Karpas-422 (cell line): ENCODE data around the gene KIAA0930. TPM values are rescaled to one million over a fixed set of nuclear protein-coding genes. Genes with fewer than 3 reads are reported as not detected.

Experiments
- DNase-seq: peaks from one replicate; pipeline ENCODE4 v3.0.0-alpha.2; 2015
- H2AFZ ChIP-seq: fragments of 200-600 bp; sonication (generic); 2 replicates; pipeline ENCODE4 v1.6.1; 2014; ENCODE audit warnings: antibody characterized with exemption, low read length, mixed read lengths
- H3K27ac ChIP-seq: fragments of 200-600 bp; sonication (generic); 2 replicates; pipeline ENCODE4 v1.5.1; 2014; ENCODE audit warnings: mild to moderate bottlenecking, low read length, moderate library complexity
- H3K27me3 ChIP-seq: fragments of 200-600 bp; sonication (generic); 2 replicates; pipeline ENCODE4 v1.6.1; 2014; ENCODE audit warnings: low read length, mixed read lengths
- H3K36me3 ChIP-seq: fragments of 200-600 bp; sonication (generic); 2 replicates; pipeline ENCODE4 v1.6.1; 2014; ENCODE audit warnings: low read length, mixed read lengths; ENCODE audit not compliant: insufficient read depth
- H3K4me1 ChIP-seq: fragments of 200-600 bp; sonication (generic); 2 replicates; pipeline ENCODE4 v1.6.1; 2014; ENCODE audit warnings: mild to moderate bottlenecking, low read length, mixed read lengths
- H3K4me2 ChIP-seq: fragments of 200-600 bp; sonication (generic); 2 replicates; pipeline ENCODE4 v1.6.1; 2014; ENCODE audit warnings: low read length, low read depth, mild to moderate bottlenecking; ENCODE audit not compliant: poor library complexity, severe bottlenecking
- H3K4me3 ChIP-seq: fragments of 200-600 bp; sonication (generic); 2 replicates; pipeline ENCODE4 v1.5.1; 2014; ENCODE audit warnings: mild to moderate bottlenecking, antibody characterized with exemption, low read length, mixed read lengths
- H3K79me2 ChIP-seq: fragments of 200-600 bp; sonication (generic); 2 replicates; pipeline ENCODE4 v1.6.1; 2014; ENCODE audit warnings: mild to moderate bottlenecking, low read length, mixed read lengths
- H3K9ac ChIP-seq: fragments of 200-600 bp; sonication (generic); 2 replicates; pipeline ENCODE4 v1.6.0; 2014; ENCODE audit warnings: low read length
- H3K9me2 ChIP-seq: fragments of 200-600 bp; sonication (generic), shearing (Covaris generic); replicated peaks from 2 replicates; pipeline ENCODE4 v1.6.0; 2014; ENCODE audit warnings: mild to moderate bottlenecking, low read length, moderate library complexity; ENCODE audit not compliant: insufficient read depth
- H3K9me3 ChIP-seq: fragments of 300-700, 200-600 bp; sonication (generic); 2 replicates; pipeline ENCODE4 v1.6.1; 2014; ENCODE audit warnings: low read length, mixed read lengths
- H4K20me1 ChIP-seq: fragments of 200-600 bp; sonication (generic); 2 replicates; pipeline ENCODE4 v1.6.1; 2014; ENCODE audit warnings: mild to moderate bottlenecking, antibody characterized with exemption, low read length, low read depth; ENCODE audit not compliant: insufficient read depth
- small RNA-seq: library from RNA; depleted of rRNA; stranded (forward); fragments of <200 nt; gene quantifications from one replicate; pipeline ENCODE3, GENCODE V24; 2014
- total RNA-seq: library from RNA; depleted of rRNA; stranded (reverse); fragments of >200 nt; shearing (Covaris generic); gene quantifications from 2 replicates; pipeline ENCODE4 v1.2.3, GENCODE V29; 2014; ENCODE audit warnings: low replicate concordance; rRNA removed

KIAA0930 gene
- total RNA-seq, 1 experiment from 2014 or later = 19.3 TPM

DNA sequence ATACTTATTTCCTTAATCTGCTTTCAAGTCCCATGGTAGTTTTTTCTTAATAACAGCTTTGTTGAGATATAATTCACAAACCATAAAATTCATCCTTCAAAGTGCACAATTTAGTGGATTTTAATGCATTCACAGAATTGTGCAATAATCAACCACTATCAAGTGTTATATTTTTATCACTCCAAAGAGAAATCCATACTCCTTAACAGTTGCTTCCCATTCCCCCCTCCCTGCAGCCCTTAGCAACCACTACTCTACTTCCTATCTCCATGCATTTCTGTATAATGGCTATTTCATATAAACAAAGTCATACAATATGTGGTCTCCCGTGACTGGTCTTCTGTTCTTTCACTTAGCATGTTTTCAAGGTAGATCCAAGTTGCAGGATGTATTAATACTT, 95.8 kb downstream of the KIAA0930 start:
- Histone ChIP-seq H3K79me2 (no peaks in the 10 kb centered on the region), H2AFZ (no peak overlapping the region), H3K4me3 (no peak overlapping the region), H3K36me3 (peaks cover 7% of the 10 kb centered on the region; the same call in 1 of the 2 replicates), H3K27ac (no peak overlapping the region), H4K20me1 (no peaks in the 10 kb centered on the region), H3K4me2 (no peak overlapping the region), H3K9me2 (no peaks in the 10 kb centered on the region), H3K9ac (no peak overlapping the region), H3K4me1 (no peaks in the 10 kb centered on the region), H3K27me3 (no peaks in the 10 kb centered on the region), H3K9me3 (no peaks in the 10 kb centered on the region)
- DNase-seq = no peak

DNA sequence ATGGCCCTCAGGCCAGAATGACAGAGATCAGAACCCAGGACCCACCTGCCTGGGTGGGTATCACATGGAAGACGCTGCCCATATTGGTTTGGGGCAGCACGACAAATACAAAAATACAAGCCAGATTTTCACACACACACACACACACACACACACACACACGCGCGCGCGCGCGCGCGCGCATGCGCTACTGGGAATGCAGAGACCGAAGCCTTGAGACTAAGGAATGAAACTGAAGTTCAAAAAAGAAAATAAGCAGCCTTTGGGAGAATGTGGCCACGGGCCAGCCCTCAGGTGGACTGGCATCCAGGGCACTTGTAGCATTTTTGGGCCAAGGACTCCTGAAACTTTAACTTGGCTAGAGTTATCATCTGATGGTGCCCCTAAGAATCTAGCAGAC, 98.3 kb downstream of the KIAA0930 start:
- H2AFZ ChIP-seq = no peak overlapping the region
- no peak overlapping the region for H3K4me3 ChIP-seq
- no peaks in the 10 kb centered on the region for H3K79me2 ChIP-seq
- no peaks in the 10 kb centered on the region for H3K4me1 ChIP-seq
- H3K36me3 ChIP-seq = no peaks in the 10 kb centered on the region
- no peak overlapping the region for H3K9ac ChIP-seq
- no peaks in the 10 kb centered on the region for H3K9me2 ChIP-seq
- no peak overlapping the region for H3K27ac ChIP-seq
- no peak overlapping the region for H3K4me2 ChIP-seq
- DNase-seq = no peak
- H3K27me3 ChIP-seq = no peaks in the 10 kb centered on the region
- no peaks in the 10 kb centered on the region for H3K9me3 ChIP-seq
- H4K20me1 ChIP-seq = no peaks in the 10 kb centered on the region

Small RNA genes within 50 kb of the gene (small RNA-seq; reads per million reads assigned to genes)
- gene MIR1249 = 0.24 reads per million

Other genes with a start within 250 kb of the KIAA0930 start
- gene PHF21B, start 230.9 kb downstream of the KIAA0930 start, total RNA-seq = 5.9 and 17.1 TPM in 2 replicates
- 49.8 and 50.7 TPM in 2 replicates for gene NUP50, start 77.0 kb downstream of the KIAA0930 start, total RNA-seq
- gene UPK3A, start 44.1 kb upstream of the KIAA0930 start, total RNA-seq = not detected in 2 replicates
- 72.2 and 83.3 TPM in 2 replicates for gene FAM118A, start 69.0 kb upstream of the KIAA0930 start, total RNA-seq
- gene SMC1B, start 172.7 kb upstream of the KIAA0930 start, total RNA-seq = not detected in 2 replicates
- gene RIBC2, start 172.8 kb upstream of the KIAA0930 start, total RNA-seq = not detected in 2 replicates